ENCODE measurements around the gene CDKAL1.

CDKAL1 gene

DNA sequence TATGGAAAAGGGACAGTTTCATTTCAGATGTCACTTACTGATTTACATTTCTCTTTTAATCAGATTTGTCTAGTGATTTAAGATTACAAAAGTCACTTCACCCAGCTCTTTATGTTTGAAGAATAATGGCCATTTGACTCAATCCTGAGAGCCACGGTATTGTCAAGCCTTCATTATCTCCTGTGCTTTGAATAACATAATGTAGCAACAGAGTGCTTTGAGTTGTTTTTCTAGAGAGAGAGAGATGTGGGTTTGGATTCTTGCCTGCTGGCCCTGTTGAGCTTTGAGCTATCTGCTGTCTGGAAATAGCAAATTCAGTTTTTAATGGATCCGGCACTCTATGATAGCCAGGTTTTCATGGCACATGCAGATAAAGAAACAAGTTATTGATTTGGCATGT, 580.9 kb downstream of the CDKAL1 start:
- no peaks in the 10 kb centered on the region for H3K79me2 ChIP-seq (ENCODE audit: insufficient read depth, low read length)
- H3K4me2 ChIP-seq (ENCODE audit: insufficient read depth, low read length): no peak overlapping the region
- peaks cover 7% of the 10 kb centered on the region; the same call in 1 of the 2 replicates for H3K4me1 ChIP-seq (ENCODE audit: insufficient read depth, low read length)
- TF ChIP-seq, protein P1, sequence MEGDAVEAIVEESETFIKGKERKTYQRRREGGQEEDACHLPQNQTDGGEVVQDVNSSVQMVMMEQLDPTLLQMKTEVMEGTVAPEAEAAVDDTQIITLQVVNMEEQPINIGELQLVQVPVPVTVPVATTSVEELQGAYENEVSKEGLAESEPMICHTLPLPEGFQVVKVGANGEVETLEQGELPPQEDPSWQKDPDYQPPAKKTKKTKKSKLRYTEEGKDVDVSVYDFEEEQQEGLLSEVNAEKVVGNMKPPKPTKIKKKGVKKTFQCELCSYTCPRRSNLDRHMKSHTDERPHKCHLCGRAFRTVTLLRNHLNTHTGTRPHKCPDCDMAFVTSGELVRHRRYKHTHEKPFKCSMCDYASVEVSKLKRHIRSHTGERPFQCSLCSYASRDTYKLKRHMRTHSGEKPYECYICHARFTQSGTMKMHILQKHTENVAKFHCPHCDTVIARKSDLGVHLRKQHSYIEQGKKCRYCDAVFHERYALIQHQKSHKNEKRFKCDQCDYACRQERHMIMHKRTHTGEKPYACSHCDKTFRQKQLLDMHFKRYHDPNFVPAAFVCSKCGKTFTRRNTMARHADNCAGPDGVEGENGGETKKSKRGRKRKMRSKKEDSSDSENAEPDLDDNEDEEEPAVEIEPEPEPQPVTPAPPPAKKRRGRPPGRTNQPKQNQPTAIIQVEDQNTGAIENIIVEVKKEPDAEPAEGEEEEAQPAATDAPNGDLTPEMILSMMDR (IDR thresholded peaks at IDR 0.05; ENCODE audit: borderline replicate concordance, extremely low read depth, low read length, poor library complexity, severe bottlenecking): no peak
- no peak for TF ChIP-seq EZH2 (IDR thresholded peaks at IDR 0.05; ENCODE audit: borderline replicate concordance, low read depth, low read length, severe bottlenecking)
- H2AFZ ChIP-seq (ENCODE audit: low read depth, low read length): no peak overlapping the region
- no peaks in the 10 kb centered on the region for H3K9me3 ChIP-seq (ENCODE audit: insufficient read depth, low read length, severe bottlenecking)
- no peak overlapping the region for H3K9ac ChIP-seq (ENCODE audit: low read depth, low read length)
- H3K36me3 ChIP-seq (ENCODE audit: insufficient read depth, low read length): no peaks in the 10 kb centered on the region
- DNase-seq: no peak
- ATAC-seq (ENCODE audit: insufficient read depth, low read depth): no peak
- no peaks in the 10 kb centered on the region for H3K27me3 ChIP-seq (ENCODE audit: insufficient read depth, low read length, poor library complexity)
- H4K20me1 ChIP-seq (ENCODE audit: insufficient read depth, low read length): no peaks in the 10 kb centered on the region
- H3K27ac ChIP-seq (ENCODE audit: low read length): no peak overlapping the region
- H3K4me3 ChIP-seq (ENCODE audit: low read depth in 1 of 2, low read length in 2 of 2): no peak overlapping the region

DNA sequence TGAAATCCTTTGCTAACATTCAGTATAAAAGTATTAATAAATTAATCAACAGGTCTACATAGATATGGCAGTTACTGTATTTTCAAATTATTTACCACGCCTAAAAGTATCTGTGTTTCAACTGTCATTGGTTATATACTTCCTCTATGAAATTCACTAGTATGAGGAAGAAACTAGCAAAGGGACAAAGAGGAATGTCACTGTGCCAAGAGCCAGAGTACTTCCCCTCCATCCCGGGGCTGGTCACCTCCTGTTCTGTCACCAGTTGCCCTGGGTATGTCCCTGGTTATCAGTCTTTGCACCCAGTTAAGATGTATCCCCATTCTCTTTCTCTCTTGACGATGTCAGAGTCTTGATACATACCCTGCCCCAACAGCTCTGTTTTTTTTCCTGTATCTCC, 582.5 kb downstream of the CDKAL1 start:
- Histone ChIP-seq H4K20me1 (ENCODE audit: insufficient read depth, low read length) (no peaks in the 10 kb centered on the region), H3K4me3 (ENCODE audit: low read depth in 1 of 2, low read length in 2 of 2) (no peak overlapping the region), H3K9ac (ENCODE audit: low read depth, low read length) (no peak overlapping the region), H3K4me2 (ENCODE audit: insufficient read depth, low read length) (no peak overlapping the region), H3K27ac (ENCODE audit: low read length) (no peak overlapping the region), H3K79me2 (ENCODE audit: insufficient read depth, low read length) (no peaks in the 10 kb centered on the region), H3K36me3 (ENCODE audit: insufficient read depth, low read length) (no peaks in the 10 kb centered on the region), H2AFZ (ENCODE audit: low read depth, low read length) (no peak overlapping the region), H3K27me3 (ENCODE audit: insufficient read depth, low read length, poor library complexity) (no peaks in the 10 kb centered on the region), H3K4me1 (ENCODE audit: insufficient read depth, low read length) (peaks cover 20% of the 10 kb centered on the region), H3K9me3 (ENCODE audit: insufficient read depth, low read length, severe bottlenecking) (no peaks in the 10 kb centered on the region)
- ATAC-seq (ENCODE audit: insufficient read depth, low read depth) (no peak), DNase-seq (no peak)
- no peak for TF ChIP-seq EZH2 (IDR thresholded peaks at IDR 0.05; ENCODE audit: borderline replicate concordance, low read depth, low read length, severe bottlenecking)
- TF ChIP-seq, protein P1 (IDR thresholded peaks at IDR 0.05; ENCODE audit: borderline replicate concordance, extremely low read depth, low read length, poor library complexity, severe bottlenecking): no peak

DNA sequence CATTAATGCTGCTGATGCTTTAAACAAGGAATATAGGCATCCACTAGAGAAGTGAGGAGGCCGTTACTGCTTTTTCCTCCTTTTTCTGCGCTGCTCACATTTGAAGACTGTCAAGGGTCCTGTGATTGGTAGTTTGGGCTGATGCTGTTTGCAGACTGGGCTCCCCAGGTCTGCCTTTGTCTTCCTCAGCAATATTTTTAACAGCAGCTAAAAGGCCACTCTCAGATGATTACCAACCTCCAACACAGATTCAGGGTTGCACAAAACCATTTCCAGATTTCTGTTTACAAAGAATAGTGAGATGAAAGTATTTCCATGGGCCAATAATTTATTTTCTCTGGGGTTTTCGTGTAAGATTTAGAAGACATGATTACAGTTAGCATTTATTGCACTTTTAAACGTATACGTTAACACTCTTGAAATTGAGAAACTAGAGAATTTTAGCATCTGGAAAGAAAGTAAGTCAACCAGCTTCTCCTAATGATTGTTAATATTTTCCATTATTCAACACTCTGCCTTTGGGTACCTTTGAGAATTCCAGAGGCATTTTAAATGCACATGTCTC, 584.0 kb downstream of the CDKAL1 start:
- peaks cover 30% of the 10 kb centered on the region for H3K4me1 ChIP-seq (ENCODE audit: insufficient read depth, low read length)
- no peaks in the 10 kb centered on the region for H3K27me3 ChIP-seq (ENCODE audit: insufficient read depth, low read length, poor library complexity)
- DNase-seq: no peak
- H3K9me3 ChIP-seq (ENCODE audit: insufficient read depth, low read length, severe bottlenecking): no peaks in the 10 kb centered on the region
- no peak overlapping the region for H3K9ac ChIP-seq (ENCODE audit: low read depth, low read length)
- no peak overlapping the region for H3K27ac ChIP-seq (ENCODE audit: low read length)
- H3K4me2 ChIP-seq (ENCODE audit: insufficient read depth, low read length): no peak overlapping the region
- ATAC-seq (ENCODE audit: insufficient read depth, low read depth): no peak
- H3K36me3 ChIP-seq (ENCODE audit: insufficient read depth, low read length): no peaks in the 10 kb centered on the region
- no peak overlapping the region for H2AFZ ChIP-seq (ENCODE audit: low read depth, low read length)
- H3K79me2 ChIP-seq (ENCODE audit: insufficient read depth, low read length): no peaks in the 10 kb centered on the region
- no peaks in the 10 kb centered on the region for H4K20me1 ChIP-seq (ENCODE audit: insufficient read depth, low read length)
- no peak overlapping the region for H3K4me3 ChIP-seq (ENCODE audit: low read depth in 1 of 2, low read length in 2 of 2)
- TF ChIP-seq, protein P1 (IDR thresholded peaks at IDR 0.05; ENCODE audit: borderline replicate concordance, extremely low read depth, low read length, poor library complexity, severe bottlenecking): no peak
- TF ChIP-seq EZH2 (IDR thresholded peaks at IDR 0.05; ENCODE audit: borderline replicate concordance, low read depth, low read length, severe bottlenecking): no peak

Data from DND-41 (cell line).